GM04504 (cell line): ENCODE measurements around the gene INTS7.

Source experiments
- DNase-seq: peaks from one replicate; pipeline ENCODE4 v3.0.0-alpha.2; 2012; ENCODE audit warnings: low read depth

INTS7 gene, protein sequence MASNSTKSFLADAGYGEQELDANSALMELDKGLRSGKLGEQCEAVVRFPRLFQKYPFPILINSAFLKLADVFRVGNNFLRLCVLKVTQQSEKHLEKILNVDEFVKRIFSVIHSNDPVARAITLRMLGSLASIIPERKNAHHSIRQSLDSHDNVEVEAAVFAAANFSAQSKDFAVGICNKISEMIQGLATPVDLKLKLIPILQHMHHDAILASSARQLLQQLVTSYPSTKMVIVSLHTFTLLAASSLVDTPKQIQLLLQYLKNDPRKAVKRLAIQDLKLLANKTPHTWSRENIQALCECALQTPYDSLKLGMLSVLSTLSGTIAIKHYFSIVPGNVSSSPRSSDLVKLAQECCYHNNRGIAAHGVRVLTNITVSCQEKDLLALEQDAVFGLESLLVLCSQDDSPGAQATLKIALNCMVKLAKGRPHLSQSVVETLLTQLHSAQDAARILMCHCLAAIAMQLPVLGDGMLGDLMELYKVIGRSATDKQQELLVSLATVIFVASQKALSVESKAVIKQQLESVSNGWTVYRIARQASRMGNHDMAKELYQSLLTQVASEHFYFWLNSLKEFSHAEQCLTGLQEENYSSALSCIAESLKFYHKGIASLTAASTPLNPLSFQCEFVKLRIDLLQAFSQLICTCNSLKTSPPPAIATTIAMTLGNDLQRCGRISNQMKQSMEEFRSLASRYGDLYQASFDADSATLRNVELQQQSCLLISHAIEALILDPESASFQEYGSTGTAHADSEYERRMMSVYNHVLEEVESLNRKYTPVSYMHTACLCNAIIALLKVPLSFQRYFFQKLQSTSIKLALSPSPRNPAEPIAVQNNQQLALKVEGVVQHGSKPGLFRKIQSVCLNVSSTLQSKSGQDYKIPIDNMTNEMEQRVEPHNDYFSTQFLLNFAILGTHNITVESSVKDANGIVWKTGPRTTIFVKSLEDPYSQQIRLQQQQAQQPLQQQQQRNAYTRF

DNA sequence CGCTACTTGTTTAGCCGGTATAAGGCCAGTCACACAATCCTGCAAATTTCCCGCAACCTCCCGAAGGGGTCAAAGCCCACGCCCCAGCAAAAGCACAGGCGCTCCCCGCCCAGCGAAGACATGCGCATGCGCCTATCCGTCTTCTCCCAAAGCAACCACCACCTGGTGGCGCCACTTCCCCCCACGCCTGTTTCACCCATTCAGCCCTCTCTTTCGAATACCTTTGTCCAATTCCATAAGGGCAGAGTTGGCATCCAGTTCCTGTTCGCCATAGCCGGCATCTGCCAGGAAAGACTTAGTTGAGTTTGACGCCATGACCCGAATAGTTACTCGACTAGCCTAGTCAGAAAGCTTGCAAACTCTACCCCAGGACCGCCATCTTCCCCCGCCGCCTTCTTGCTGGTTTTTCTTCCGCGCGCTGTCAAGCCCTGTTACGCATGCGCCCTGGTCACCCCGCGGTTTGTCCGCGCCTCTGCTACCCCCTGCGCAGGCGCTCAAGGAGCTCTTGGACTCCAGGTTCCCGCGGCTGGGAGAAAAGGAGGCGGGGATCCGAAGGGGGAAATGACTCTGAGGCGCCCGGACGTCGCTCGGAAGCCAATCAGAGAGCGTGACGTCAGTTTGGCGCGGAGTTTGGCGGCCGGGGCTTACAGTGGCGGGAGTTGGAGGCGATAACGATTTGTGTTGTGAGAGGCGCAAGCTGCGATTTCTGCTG, at the start of gene INTS7, which contains the start of gene DTL:
Gene INTS7, minus strand, starts transcription at position 435 of the 712 bp plus-strand sequence. Its CDS starts 120 bp downstream, at position 315.
Gene DTL, plus strand, starts transcription at position 626 of the 712 bp plus-strand sequence. CDS start 143 bp downstream, outside the sequence.
- peak; percentile 99 for DNase-seq

DNA sequence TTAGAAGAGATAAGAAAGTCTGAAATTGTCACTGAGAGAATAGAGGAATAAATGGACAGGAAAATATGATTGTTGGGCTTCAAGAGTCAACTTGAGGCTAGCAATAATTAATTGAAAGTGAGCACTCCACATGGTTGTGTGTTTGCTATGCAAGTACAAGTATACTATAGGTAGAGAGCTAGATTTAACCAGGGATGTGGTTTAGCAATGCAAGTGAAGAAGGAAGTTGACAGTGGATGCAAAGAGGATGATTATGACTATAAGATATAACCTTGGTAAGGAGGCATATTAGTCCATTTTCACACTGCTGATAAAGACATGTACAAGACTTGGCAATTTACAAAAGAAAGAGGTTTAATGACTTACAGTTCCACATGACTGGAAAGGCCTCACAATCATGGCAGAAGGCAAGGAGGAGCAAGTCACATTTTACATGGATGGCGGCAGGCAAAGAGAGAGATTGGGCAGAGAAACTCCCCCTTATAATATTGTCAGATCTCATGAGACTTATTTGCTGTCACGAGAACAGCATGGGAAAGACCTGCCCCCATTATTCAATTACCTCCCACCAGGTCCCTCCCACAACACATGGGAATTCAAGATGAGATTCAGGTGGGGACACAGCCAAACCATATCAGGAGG, 47.5 kb upstream of the INTS7 start:
- DNase-seq: no peak

DNA sequence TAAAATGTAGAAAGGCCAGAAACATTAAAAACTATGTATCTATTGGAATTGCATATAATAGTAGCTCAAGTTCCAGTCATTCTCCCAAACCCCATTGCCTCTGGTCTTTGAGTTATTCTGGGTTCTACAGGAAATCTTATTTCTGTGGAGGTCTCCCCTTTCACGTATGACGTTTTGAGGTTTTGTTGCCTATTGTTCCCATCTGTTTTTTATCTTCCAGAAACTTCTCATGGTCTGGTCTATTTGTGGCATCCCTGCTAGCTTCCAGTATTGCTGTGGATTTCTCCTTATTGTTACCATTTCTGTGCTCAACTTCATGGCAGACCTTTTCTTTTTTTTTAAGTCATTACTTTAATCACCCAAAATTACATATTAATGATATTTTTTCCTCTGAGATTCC, 43.5 kb upstream of the INTS7 start:
- DNase-seq: no peak

DNA sequence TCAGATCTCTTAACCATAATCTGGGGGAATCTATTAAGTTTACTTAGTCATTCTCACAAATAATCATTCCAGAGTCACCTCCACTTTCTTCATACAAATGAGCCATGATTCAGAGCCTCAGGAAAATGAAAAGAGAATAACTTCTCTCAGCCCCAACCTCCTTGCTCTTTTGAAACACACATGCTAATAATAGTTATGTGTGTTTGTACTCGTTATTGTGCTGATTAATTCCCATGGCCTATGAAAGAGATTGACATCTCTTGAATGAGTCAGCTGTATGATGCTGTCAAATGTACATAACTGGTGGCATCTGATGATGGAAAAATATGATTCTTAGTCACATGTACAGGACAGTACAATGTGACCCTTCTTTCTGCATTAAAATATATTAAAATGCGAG, 41.7 kb upstream of the INTS7 start:
- DNase-seq: no peak

DNA sequence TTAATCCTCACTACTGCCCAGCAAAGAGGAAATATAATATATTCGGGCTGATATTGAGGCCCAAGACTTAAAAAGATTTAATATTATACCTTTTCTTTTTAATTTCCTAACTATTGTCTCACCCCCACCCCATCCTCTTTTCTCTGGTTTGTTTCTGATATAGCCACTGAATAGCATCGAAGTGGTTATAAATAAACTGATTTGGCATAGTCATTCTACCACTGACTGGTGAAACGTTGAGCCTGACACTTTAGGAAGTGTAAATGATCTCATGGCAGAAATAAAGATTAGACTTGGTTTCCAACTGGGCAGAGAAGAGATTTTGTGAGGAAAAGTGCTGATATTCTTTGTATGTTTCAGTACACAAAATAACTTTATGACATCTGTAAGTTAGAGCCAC, 39.5 kb upstream of the INTS7 start:
- DNase-seq: no peak

DNA sequence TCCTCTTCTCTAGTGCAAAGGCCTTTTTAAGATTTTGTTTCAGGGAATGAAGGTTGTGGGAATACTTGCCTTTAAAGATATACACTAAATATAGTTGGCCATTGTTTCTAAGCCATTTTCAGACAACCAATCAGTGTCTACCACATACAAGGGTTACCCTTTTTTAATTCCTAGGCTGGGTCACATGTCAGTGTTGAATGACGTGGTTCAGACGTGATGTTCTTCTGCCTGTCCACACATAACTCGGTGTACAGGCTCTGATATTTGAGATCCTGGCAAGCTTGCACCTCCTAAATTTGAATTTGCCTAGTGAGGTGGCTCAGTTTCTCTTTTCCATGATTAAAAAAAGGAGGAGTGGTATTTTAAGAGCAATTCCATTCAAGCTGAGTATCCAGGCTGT, 39.0 kb upstream of the INTS7 start:
- no peak for DNase-seq

DNA sequence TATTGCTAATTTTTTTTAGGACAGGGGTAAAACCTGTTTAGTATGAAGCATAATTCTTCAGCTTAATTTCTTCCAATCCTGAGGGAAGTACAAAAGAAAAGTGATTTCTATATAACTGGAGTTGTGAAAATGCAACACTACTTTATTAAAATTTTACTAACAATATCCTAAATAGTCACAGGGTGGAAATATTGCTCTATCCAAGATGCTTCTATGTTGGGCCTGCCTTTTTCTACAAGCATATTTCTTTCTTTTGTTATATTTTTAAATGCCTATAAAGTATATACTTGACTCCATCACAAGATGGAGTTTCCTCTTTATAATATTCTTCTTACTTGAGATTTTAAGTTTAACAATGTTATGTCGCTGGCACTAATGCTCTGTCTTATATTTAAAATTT, 38.1 kb upstream of the INTS7 start:
- no peak for DNase-seq

DNA sequence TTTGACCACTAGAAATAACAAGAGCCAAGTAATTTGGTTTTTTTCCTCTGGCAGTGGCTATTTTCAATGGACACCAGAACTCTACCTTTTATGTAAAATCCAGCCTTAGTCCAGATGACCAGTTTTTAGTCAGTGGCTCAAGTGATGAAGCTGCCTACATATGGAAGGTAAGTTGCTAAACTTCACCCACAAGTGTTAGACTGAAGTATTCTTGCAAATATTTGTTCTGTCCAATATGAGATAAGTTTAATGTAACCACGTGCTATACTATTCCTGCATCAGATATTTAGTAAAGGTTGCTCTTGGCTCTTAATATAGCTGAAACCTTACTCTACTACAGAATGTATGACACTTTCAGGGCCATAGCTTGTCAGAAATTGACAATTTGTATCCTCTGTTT, 36.7 kb upstream of the INTS7 start:
- DNase-seq: no peak

DNA sequence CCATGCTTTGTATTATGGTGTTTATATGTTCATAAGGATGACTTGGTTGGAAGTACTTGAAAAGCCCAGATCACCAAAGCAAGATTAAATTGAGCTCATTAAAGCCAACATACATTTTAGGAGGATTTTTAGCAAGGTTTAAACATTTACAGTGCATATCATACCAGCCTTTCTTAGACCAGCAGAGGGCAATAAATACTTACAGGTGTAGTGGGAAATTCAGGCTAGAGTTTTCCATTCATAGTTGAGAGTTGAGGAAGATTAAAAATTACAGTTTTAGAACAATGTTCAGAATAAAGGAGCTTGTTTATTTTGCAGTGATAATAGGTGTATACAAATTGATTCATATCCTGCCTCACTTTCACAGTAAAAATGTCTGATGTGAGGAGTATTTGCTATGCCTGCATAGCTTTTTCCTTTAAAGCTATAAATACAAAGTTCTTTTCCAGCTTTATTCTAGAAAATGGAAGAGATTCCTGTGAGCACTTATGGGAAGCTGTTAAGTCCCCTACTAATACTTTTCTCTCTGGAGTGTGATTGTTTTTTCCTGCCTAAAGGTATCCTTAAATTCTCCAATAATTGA, 35.5 kb upstream of the INTS7 start:
- DNase-seq: peak; percentile 21

DNA sequence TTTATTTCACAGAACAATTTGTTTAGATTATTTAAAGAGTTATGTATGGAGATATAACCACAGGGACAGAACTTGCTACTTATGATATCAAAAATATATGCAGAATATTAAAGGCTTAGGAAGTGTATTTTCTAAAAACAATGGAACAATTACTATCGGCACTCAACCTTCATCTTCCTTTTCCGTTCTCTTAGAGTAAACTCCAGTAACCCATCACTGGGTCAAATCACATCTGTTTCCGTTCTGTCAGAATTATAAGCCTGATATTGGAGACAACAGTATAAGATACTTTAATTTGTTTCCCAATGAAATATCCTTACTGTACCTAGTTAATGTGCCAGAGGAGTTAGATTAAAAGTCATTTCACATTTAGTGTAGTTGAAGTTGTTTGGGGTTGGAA, 32.4 kb upstream of the INTS7 start:
- no peak for DNase-seq

DNA sequence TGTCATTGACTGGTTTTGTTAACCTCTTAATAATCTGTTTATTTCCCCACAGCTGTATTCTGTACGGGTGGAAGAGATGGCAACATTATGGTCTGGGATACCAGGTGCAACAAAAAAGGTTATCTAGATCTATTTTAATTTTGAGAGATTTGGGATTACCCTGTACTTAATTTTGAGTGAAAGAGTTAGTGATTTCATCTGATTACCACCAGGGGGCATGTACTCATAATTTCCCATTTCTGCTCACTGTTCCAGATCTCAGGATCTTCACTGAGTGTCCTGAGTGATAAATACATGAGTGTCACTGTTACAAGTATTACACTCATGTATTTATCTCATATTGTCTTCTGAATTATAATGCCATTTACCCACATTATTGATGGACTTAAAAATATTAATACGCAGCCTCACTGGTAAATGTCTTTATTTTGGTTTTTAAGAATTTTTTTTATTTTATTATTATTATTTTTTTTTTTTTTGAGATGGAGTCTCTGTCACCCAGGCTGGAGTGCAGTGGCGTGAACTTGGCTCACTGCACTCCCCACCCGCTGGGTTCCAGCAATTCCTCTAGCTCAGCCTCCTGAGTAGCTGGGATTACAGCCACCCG, 27.6 kb upstream of the INTS7 start:
- peak; percentile 17 for DNase-seq

DNA sequence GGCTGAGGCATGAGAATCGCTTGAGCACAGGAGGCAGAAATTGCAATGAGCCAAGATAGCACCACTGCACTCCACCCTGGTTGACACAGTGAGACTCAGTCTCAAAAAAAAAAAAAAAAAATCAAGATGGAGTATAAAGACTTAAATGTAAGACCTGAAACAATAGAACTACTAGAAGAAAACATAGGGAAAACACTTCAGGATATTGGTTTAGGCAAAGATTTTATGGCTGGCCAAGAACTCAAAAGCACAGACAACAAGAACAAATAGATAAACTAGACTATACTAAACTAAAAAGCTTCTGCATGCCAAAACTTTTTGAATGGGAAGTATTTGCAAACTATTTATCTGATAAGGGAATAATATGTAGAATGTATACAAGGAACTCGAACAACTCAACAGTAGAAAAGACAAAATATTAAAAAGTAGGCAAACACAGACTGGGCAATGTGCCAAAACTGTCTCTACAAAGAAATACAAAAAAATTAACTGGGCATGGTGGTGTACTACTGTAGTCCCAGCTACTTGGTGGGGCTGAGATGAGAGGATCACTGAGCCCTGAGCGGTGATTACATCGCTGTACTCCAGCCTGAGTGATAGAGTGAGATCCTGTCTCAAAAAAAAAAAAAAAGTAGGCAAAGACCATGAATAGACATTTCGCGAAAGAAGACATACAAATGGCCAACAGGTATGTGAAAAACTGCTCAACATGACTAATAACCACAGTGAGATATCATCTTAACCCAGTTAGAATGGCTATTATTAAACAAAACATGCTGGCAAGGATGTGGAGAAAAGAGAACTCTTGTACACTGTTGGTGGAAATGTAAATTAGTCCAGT, 25.5 kb upstream of the INTS7 start:
- DNase-seq: no peak

DNA sequence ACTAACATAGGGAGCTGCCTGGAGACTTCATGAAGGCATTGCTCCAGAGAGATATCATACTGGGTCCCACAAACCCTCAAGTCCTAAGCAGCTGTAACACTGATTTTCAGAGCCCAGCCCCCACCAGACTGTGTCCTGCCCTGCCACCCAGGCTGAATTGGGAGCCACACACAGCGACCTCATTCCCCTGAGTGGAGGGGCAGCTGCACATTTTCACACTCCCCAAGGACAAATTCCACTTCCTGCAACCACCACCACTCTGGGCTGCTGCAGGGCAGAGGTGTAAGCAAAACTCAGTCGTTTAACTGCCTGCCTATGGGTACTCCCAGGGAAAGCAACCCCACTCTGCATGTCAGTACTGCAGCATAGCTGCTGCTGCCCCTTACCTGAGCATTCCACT, 20.0 kb upstream of the INTS7 start:
- DNase-seq: no peak

DNA sequence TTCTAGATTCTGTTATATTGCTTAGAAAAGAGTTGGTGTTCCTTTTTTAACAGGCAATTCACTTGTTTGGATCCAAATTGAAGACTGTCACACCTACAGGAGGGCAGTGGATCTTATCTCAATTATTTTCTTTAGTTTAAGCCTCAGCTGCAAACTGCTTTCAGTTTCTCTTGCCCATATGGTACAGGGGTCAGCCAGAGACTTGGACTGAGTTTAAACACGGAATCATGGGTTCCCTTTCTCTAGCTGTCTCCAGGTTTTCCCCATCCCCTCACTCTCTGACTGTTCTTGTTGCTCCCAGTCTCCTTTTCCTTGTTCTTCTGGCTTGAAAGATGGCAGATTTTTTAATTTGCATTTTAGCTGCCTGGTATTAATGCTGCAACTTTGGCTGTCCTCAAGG, 18.6 kb upstream of the INTS7 start:
- no peak for DNase-seq

DNA sequence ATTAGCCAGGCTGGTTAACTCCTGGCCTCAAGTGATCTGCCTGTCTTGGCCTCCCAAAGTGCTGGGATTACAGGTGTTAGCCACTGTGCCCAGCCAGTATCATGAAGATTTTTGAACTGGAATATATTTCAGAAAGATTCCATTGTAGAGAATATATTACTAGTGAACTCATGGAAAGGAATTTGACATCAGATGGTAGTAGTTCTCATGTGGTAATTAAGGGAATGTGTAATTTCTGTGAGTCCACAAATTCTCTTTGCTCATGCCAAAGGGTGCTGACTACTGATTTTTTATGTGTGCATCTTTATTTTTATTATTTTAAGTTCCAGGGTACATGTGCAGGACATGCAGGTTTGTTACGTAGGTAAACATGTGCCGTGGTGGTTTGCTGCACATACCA, 10.6 kb upstream of the INTS7 start:
- no peak for DNase-seq

DNA sequence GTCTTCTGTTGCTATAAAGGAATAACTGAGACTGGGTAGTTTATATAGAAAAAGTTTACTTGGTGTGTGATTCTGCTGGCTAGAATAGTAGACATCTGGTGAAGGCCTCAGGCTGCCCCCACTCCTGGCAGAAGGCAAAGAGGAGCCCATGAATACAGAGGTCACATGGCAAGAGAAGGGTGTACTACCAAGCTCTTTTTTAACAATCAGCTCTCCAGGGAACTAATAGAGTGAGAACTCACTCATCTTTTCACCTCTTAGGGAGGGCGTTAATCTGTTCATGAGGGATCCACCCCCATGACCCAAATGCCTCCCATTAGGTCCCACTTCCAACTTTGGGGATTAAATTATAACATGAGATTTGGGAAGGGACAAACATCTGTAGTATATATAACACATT, 9.5 kb upstream of the INTS7 start:
- DNase-seq: no peak

DNA sequence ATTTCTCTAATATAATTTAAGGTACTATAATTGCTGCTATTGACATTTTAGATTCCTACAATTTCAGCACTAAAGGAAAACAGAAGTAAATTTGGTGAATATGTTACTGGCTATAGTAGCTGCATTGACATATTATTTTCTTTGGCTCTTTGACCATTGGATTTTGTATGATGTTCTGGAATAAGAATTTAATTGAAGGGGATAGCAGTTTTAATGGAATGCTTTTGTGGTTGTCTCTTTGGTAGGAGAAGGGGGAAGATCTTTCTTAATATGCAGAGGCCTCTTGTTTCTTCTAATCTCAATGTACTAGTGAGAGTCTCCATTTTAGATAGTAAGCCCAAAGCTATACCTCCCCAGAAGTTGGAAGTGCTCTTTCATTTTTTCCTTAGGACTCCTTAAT, 7.1 kb upstream of the INTS7 start:
- DNase-seq: no peak

DNA sequence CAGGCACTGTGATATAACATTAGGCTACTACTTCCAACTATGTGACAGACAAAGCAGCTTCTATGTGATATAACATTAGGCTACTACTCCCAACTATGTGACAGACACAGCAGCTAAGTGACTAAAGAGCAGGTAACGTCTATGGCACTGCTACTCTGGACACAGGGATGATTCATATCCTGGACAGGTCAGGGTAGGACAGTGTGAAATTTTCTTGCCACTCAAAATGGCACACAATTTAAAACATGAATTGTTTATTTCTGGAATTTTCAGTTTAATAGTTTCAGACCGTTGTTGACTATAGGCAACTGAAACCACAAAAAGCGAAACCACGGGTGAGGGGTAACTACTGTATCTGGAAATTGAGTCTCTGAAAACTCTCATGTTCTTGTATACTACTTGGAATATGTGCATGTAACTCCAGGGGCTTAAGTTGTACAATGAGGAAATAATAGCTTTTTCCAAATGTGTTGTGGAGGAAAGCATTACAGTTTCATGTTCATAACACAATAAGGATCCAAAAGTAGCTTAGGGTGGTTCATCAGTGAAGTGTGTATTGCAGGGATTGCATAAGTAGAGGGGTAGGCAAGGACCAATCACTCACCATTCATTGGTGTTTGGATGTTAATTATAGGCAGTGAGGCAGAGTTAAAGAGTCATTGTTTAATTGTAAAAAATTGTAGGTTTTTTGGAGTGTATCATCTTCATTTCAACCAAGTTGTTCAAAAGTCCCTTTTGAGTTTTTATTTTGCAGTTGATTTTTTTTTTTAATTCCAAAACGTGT, 5.5 kb upstream of the INTS7 start:
- no peak for DNase-seq

DNA sequence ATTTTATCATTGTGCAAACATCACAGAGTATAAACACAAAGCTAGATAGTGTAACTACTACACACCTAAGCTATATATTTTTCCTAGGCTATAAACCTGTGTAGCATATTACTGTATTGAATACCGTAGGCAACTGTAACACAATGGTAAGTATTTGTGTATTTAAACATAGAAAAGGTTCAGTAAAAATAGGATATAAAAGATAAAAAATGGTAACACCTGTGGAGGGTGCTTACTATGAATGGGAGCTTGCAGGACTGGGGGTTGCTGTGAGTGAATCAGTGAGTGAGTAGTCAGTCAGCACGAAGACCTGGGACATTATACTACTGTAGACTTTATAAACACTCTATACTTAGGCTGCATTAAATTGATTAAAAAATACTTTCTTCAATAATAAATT, 4.3 kb upstream of the INTS7 start:
- no peak for DNase-seq
